ENCODE measurements around the gene SBF2. TPM values are rescaled to one million over a fixed set of nuclear protein-coding genes. Genes with fewer than 3 reads are reported as not detected.
"Not testable (repeated sequence)": the region's sequence is repeated elsewhere in the genome, so short reads cannot be mapped to it uniquely, and the experiment has no call there.

The SBF2 gene
- total RNA-seq, 1 donor: 61.2 TPM

DNA sequence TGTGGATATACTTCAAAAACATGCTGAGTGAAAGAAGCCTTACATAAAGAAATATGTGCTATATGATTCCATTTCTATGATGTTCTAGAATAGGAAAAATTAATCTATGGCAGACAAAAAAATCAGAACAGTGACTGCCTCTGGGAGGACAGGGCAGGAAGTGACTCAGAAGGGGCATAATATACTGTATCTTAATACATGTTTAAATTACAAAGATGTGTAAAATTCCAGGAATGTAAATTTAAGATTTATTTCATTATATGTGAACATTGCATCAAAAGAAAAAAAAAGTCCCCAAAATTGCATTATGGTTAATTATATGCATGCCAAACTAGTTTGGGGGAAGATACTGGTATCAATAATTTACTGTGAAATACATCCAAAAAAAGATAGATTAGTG is 32.2 kb downstream of the SBF2 start:
- Histone ChIP-seq H3K36me3 (ENCODE audit: insufficient read depth, low read length) (no peaks in the 10 kb centered on the region), H3K4me2 (ENCODE audit: insufficient read depth, low read length) (no peak overlapping the region), H3K9me3 (ENCODE audit: low read depth, low read length) (no peaks in the 10 kb centered on the region), H3K27ac (ENCODE audit: low read depth, low read length) (no peak overlapping the region), H3K79me2 (ENCODE audit: insufficient read depth, low read length) (peaks cover 71% of the 10 kb centered on the region), H2AFZ (ENCODE audit: low read length) (no peak overlapping the region), H3K4me3 (ENCODE audit: insufficient read depth, low read length) (no peak overlapping the region), H3K4me1 (ENCODE audit: insufficient read depth, low read length) (peaks cover 25% of the 10 kb centered on the region), H4K20me1 (ENCODE audit: insufficient read depth, low read length) (peaks cover 3% of the 10 kb centered on the region), H3K27me3 (ENCODE audit: insufficient read depth, low read length) (no peaks in the 10 kb centered on the region)
- DNase-seq (ENCODE audit: insufficient read length, low spot score, missing footprints): no peak
- TF ChIP-seq, protein P1, sequence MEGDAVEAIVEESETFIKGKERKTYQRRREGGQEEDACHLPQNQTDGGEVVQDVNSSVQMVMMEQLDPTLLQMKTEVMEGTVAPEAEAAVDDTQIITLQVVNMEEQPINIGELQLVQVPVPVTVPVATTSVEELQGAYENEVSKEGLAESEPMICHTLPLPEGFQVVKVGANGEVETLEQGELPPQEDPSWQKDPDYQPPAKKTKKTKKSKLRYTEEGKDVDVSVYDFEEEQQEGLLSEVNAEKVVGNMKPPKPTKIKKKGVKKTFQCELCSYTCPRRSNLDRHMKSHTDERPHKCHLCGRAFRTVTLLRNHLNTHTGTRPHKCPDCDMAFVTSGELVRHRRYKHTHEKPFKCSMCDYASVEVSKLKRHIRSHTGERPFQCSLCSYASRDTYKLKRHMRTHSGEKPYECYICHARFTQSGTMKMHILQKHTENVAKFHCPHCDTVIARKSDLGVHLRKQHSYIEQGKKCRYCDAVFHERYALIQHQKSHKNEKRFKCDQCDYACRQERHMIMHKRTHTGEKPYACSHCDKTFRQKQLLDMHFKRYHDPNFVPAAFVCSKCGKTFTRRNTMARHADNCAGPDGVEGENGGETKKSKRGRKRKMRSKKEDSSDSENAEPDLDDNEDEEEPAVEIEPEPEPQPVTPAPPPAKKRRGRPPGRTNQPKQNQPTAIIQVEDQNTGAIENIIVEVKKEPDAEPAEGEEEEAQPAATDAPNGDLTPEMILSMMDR (IDR thresholded peaks at IDR 0.05; ENCODE audit: extremely low read depth, low read depth, low read length): no peak

DNA sequence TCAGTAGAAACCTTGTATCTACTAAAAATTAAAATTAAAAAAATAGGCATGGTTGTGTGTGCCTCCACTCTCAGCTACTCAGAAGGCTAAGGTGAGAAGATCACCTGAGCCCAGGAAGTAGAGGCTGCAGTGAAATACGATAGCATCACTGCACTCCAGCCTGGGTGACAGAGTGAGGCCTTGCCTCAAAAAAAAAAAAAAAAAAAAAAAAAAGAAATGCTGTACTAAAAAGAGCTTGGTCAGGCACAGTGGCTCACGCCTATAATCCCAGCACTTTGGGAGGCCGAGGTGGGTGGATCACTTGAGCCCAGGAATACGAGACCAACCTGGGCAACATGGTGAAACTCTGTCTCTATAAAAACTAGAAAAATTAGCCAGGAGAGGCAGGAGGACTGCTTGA is 36.5 kb downstream of the SBF2 start:
- Histone ChIP-seq H3K4me3 (ENCODE audit: insufficient read depth, low read length) (no peak overlapping the region), H3K4me2 (ENCODE audit: insufficient read depth, low read length) (no peak overlapping the region), H3K79me2 (ENCODE audit: insufficient read depth, low read length) (peaks cover 73% of the 10 kb centered on the region), H3K27me3 (ENCODE audit: insufficient read depth, low read length) (no peaks in the 10 kb centered on the region), H3K27ac (ENCODE audit: low read depth, low read length) (no peak overlapping the region), H3K36me3 (ENCODE audit: insufficient read depth, low read length) (no peaks in the 10 kb centered on the region), H3K9me3 (ENCODE audit: low read depth, low read length) (no peaks in the 10 kb centered on the region), H2AFZ (ENCODE audit: low read length) (no peak overlapping the region), H4K20me1 (ENCODE audit: insufficient read depth, low read length) (no peaks in the 10 kb centered on the region), H3K4me1 (ENCODE audit: insufficient read depth, low read length) (peaks cover 10% of the 10 kb centered on the region)
- no peak for DNase-seq (ENCODE audit: insufficient read length, low spot score, missing footprints)
- TF ChIP-seq, protein P1 (IDR thresholded peaks at IDR 0.05; ENCODE audit: extremely low read depth, low read depth, low read length): no peak

DNA sequence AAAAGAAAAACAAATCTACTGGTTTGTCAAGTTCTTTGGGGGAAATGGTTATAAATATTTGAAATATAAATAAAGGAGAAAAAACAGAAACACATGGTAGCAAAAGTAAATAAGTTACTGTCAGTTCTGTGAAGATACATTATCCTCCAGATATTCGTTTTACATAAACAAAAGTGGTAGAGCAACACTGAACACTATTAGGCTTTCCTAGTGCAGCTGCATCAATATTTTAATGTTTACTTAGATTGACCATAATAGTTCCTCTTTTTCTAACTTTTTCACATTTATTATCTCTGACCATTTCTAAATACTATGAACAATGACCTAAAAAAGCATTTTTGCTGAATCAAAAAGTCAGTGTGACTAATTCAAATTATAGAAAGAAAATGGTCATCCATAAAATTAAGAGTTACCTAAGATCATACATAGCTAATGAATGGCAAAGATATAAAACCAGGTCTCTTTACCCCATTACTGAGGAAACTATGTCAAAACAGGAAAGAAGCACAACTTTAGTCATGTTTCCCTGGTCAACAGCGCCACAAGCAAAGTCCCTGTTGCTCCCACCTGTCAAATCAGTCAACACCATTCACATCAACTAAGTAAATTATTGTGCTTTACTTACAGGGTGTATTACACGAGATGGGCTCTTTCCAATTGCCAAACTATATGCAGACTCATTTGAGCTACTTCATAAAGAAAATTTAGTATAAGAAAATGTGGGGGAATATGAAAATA is 38.5 kb downstream of the SBF2 start:
- TF ChIP-seq, protein P1 (IDR thresholded peaks at IDR 0.05; ENCODE audit: extremely low read depth, low read depth, low read length): no peak
- Histone ChIP-seq H3K4me3 (ENCODE audit: insufficient read depth, low read length) (no peak overlapping the region), H3K27me3 (ENCODE audit: insufficient read depth, low read length) (no peaks in the 10 kb centered on the region), H3K79me2 (ENCODE audit: insufficient read depth, low read length) (peaks cover 64% of the 10 kb centered on the region), H3K9me3 (ENCODE audit: low read depth, low read length) (no peaks in the 10 kb centered on the region), H3K36me3 (ENCODE audit: insufficient read depth, low read length) (no peaks in the 10 kb centered on the region), H3K4me1 (ENCODE audit: insufficient read depth, low read length) (peaks cover 5% of the 10 kb centered on the region), H3K27ac (ENCODE audit: low read depth, low read length) (no peak overlapping the region), H3K4me2 (ENCODE audit: insufficient read depth, low read length) (no peak overlapping the region), H2AFZ (ENCODE audit: low read length) (no peak overlapping the region), H4K20me1 (ENCODE audit: insufficient read depth, low read length) (no peaks in the 10 kb centered on the region)
- DNase-seq (ENCODE audit: insufficient read length, low spot score, missing footprints): no peak

DNA sequence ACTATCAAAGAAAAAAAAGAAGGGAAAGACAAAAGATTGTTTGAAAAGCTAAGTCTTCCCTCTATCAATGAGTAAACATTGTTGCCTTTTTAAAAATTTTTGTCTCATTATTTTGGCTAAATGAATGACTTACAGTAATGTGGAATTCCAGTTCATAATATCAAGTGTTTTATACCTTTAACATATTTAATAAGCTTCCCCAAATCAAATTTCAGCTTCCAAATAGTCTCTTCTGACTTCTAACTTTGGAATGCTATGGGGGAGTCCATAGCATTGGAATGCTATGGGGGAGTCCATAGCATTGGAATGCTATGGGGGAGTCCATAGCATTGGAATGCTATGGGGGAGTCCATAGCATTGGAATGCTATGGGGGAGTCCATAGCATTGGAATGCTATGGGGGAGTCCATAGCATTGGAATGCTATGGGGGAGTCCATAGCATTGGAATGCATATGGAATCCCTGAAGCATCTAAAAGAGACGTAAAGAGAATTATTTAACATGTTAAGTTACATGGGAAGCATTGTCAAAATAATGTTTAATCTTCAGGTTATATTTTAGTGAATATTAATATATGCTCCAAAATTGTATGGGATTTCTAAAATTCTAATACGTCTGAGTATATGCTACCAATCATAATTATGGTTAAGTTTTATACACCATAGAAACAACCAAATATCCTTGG is 44.4 kb downstream of the SBF2 start:
- H3K36me3 ChIP-seq (ENCODE audit: insufficient read depth, low read length); DNase-seq (ENCODE audit: insufficient read length, low spot score, missing footprints); H2AFZ ChIP-seq (ENCODE audit: low read length): not testable (repeated sequence)

More for the DNA sequence above, 44.4 kb downstream of the SBF2 start:
- H3K4me2 ChIP-seq (ENCODE audit: insufficient read depth, low read length); H4K20me1 ChIP-seq (ENCODE audit: insufficient read depth, low read length); H3K27me3 ChIP-seq (ENCODE audit: insufficient read depth, low read length); H3K9me3 ChIP-seq (ENCODE audit: low read depth, low read length); H3K27ac ChIP-seq (ENCODE audit: low read depth, low read length); H3K4me3 ChIP-seq (ENCODE audit: insufficient read depth, low read length): not testable (repeated sequence)
- H3K4me1 ChIP-seq (ENCODE audit: insufficient read depth, low read length): peaks cover 12% of the 10 kb centered on the region
- H3K79me2 ChIP-seq (ENCODE audit: insufficient read depth, low read length): peaks cover 54% of the 10 kb centered on the region

Measured in osteoblast (primary cell).